Mesenteric fat pad (tissue), 1 donor: ENCODE results near the gene FBXO10. TPM values are rescaled to one million over a fixed set of nuclear protein-coding genes. Genes with fewer than 3 reads are reported as not detected.
"Not testable (repeated sequence)": the region's sequence is repeated elsewhere in the genome, so short reads cannot be mapped to it uniquely, and the experiment has no call there.

Experiments
- DNase-seq: peaks from one replicate; pipeline ENCODE4 v3.0.0-alpha.2; 2020; ENCODE audit warnings: low spot score
- total RNA-seq: library from RNA; stranded (reverse); fragmentation: NEBNext Ultra II Directional; extraction: Animal tissue kit (Norgen Biotek cat#: 25700); gene quantifications from one replicate; pipeline ENCODE4 v1.2.1, GENCODE V29; 2021
- donor health status: DM: yes; HTN: yes; CAD: no.

Gene FBXO10
- total RNA-seq, 1 donor from 2014 or later: 10.6 TPM

DNA sequence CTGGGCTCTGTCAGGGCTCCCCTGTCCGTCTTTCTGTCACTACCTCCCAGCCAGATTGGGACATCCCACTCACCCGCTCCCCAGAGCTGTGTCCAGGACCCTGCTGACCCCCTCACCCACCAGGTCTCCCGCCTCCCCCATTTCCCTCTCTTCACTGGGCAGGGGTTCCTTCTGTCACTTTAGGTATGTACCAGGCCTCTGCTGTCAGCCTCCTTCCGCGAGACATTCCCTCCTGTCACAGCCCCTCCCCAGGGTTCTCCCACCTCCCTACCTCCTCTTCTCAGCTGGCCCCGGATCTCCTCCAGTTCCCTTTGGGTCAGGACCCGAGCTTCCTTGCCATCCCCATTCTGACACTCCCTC lies 89.9 kb downstream of the FBXO10 start:
- DNase-seq: no peak

DNA sequence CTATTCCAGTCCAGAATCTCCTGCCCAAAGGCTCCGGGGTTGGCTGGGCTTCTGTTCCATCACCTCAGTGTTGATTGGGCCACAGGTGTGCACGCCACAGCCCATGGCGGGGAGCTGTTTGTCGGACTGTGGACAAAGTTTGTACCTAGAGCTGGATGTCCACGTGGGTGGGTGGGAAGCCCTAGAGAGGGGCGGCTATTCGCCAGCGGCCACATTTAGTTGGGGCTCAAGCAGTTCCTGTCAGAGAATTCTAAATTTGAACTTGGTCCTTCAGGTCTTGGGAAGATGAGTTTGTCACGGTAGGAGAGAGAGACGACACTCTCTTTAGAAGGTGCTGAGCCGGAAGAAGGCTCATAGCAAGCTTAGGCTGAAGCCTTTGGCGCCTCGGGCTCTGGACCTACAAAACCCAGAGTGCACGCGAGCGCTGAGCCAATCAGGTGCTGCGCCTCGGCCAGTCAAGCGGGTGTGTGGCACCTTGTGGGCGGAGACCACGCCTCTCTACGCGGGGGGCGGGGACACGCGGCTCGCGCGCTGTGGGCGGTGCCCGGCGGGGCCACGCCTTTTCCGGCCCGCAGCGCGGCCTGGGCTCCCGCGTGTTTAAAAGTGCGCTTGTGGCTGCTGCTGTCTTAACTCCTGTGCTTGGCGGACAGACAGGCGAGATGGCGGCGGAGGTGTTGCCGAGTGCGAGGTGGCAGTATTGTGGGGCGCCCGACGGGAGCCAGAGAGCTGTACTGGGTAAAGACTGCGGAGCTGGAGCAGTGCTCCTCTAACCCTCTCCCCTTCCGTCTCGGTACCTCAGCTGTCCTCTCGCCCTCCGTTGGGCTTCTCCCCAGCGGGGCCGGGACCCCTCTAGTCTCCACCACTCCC lies 90.6 kb downstream of the FBXO10 start, which contains the start of gene POLR1E:
Gene POLR1E (plus strand): TSS at position 560 of the 867 bp plus-strand sequence. CDS start 100 bp downstream, at position 660.
- DNase-seq: peak; percentile 99

DNA sequence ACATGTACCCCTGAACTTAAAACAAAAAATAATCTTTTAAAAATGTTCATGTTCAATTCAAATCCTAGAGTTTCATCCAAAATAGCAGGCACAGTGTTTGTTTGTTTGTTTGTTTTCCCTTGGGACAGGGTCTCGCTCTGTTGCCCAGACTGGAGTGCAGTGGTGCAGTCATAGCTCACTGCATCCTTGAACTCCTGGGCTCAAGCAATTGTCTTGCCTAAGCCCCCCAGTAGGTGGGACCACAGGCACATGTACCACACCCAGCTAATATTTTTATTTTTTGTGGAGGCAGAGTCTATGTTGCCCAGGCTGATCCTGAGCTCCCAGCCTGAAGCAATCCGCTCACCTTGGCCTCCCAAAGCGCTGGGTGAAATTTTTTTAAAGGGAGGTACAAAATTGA lies 95.4 kb downstream of the FBXO10 start:
- no peak for DNase-seq

DNA sequence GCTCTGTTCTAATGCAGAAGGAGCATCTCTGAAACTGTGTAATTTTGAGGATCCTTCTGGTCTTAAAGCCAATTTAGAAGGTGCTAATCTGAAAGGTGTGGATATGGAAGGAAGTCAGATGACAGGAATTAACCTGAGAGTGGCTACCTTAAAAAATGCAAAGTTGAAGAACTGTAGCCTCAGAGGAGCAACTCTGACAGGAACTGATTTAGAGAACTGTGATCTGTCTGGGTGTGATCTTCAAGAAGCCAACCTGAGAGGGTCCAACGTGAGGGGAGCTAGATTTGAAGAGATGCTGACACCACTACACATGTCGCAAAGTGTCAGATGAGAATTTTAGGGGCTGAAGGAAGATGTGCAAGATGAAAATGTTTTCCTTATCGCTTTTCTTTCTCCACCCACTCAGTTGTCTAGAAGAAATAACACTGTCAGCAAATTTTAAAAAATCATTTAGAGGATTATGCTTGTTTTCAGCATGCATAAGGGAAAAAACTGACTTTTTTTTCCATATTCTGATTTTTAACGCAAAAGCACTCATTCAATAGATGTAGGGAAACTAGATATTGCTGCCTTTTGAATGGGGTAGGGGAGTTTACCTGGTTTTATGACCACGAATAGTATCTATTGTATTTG lies 98.1 kb downstream of the FBXO10 start:
- DNase-seq: not testable (repeated sequence)

DNA sequence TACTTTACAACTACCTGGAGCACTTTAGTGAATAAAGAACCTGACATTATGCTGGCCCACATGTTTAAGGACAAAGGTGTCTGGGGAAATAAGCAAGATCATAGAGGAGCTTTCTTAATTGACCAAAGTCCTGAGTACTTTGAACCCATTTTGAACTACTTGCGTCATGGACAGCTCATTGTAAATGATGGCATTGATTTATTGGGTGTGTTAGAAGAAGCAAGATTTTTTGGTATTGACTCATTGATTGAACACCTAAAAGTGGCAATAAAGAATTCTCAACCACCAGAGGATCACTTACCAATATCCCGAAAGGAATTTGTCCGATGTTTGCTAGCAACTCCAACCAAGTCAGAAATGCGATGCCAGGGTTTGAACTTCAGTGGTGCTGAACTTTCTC lies 98.7 kb downstream of the FBXO10 start:
- DNase-seq: not testable (repeated sequence)

DNA sequence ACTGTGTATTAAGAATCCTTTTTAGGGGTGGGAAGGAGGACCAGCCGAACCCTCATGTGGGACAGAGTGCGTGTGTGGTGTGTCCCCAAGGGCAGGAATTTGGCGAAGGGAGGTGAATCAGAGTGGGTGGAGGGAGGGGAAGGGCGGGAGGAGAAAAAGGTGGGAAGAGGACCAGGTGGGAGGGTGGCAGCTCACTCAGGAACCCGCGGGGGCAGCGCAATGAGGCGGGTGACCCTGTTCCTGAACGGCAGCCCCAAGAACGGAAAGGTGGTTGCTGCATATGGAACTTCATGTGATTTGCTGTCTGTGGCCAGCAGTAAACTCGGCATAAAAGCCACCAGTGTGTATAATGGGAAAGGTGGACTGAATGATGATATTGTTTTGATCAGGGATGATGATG lies 99.2 kb downstream of the FBXO10 start:
- DNase-seq: no peak

DNA sequence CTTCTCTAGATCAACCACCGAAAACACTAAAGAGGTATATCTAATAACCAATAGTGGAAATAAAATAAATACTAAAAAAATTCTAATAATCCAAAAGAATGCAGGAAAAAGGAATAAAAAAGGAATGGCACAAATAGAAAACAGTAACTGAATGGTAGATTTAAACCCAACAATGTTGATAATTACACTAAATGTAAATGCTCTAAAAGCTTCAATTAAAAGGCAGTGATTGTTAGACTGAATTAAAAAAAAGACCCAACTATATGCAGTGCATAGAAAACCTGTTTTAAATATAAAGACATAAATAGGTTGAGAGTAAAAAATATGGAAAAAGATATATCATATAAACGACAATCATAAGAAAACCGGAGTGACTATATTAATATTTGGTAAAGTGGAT lies 101.7 kb downstream of the FBXO10 start:
- DNase-seq: no peak

DNA sequence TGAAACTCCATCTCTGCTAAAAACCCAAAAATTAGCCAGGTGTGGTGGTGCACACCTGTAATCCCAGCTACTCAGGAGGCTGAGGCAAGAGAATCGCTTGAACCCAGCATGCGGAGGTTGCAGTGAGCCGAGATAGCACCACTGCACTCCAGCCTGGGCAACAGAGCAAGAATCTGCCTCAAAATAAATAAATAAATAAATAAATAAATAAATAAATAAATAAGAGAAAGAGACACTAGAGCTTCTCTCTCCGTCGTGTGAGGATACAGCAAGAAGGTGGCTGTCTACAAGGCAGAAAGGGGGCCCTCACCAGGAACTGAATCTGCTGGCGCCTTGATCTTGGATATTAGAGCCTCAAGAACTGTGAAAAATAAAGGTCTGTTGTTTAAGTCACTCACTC lies 102.2 kb downstream of the FBXO10 start:
- DNase-seq: not testable (repeated sequence)

DNA sequence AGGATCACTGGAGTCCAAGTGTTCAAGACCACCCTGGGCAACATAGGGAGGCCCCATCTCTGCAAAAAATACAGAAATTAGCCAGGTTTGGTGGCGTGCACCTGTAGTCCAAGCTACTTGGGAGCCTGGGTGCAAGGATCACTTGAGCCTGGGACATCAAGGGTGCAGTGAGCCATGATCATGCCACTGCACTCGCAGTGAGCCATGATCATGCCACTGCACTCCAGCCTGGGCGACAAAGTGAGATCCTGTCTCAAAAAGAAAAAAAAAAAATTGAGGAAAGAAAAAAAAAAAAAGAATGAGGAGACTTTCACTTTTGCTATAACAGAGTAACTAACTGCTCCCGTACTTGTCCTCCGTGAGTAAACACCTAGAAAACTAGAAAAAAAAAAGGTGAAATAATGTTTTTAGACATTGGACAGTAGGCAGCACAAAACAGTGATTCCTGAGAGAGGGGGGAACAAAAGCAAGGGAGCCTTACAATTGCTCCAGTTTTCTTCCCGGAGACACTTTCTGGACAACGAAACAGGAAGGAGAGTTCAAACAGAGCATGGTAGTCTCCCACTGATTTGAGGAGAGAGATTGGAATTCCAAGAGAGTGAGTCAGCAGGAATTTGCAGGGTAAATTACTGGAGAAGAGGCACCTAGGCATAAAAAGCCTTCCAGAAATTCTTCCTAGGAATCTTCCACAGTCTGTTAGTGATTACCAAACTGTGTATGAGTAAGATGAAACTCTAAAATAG lies 104.1 kb downstream of the FBXO10 start:
- DNase-seq: no peak

DNA sequence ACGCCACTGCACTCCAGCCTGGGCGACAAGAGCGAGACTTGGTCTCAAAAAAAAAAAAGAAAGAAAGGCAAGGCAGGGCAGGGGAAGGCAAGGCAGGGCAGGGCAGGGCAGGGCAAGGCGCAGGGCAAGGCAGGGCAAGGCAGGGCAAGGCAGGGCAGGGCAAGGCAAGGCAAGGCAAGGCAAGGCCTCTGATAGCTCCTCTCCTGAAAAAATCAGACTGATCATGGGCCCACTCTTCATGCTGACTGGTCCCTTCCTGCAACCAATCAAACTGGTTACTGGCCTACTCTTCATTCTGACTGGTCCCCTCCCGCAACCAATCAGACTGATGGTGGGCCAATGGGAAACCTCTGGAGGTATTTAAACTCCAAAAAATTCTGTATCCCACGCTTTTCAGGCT lies 107.6 kb downstream of the FBXO10 start:
- DNase-seq: no peak

DNA sequence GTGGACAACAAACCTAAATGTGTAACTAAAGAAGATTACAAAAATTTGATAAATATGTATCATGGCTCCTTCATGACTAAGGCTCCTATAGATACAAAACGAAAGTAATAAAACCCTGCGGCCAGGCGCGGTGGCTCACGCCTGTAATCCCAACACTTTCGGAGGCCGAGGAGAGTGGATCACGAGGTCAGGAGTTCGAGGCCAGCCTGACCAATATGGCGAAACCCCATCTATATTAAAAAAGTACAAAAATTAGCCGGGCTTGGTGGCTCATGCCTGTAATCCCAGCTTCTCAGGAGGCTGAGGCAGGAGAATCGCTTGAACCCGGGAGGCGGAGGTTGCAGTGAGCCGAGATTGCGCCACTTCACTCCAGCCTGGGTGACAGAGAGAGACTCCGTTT lies 108.7 kb downstream of the FBXO10 start:
- DNase-seq: not testable (repeated sequence)

DNA sequence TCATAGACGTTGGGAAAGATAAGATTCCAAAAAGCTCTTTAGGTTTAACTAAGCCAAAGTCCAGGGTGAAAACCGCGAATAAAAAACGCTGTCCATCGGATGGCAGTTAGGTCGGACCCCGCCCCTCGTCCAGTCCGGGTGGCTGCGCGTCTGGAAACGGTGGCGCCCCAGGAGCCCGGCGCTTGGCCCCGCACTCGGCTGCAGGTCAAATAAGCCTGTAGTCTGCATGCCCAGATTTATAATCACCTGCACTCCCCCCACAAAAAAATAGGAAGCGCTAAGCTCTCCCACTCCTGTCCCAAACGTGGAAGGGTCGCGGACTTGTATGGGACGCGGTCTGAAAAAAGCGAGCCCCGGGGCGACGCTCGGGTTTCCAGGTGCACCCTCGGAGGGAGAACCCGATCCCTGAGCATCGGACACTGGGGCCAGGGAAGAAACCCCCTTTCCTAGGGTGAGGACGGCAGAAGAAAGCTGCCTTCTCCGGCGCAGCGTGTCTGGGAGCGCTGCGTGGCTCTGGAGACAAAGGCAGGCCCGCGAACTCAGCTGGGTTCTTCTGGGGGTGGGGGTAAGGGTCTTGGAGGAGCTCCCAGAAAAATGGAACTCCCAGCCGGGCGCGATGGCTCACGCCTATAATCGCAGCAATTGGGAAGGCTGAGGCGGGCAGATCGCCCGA lies 110.0 kb downstream of the FBXO10 start:
- no peak for DNase-seq

DNA sequence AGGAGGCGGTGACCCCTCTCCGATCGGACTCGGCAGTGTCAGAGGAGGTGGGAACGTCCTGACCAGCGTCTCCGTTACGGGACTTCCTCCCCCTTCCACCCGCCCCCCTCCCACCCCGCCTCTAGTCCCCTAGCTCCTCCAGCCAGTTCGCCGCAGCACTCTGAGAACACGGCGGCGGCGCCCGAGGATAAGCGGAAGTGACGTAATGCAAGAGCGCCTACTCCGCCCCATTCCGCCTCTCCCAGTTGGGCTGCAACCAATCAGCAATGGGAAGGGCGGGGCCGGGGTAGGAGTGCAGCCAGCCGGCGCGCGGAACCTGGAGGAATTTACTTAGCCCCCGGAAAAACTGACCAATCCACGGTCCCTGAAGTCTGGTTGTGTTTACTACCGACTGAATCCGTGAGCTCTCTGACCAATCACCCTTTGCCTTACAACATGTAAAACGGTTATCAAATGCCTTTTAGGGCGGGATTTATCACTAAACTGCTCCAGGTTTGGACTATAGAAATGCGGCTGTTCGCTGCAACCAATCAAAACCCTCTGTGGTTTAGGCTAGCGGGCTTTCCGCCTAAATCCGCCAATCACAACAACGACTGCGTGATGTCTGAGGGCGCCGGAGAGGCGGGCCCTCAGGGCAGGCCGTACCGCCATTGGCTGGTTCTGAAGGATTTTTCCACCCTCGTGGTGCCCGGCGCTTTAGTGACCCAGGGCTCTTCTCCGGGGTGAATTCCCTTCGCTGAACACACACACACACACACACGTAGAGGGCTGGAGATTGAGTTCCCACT lies 110.7 kb downstream of the FBXO10 start, which contains the start of gene ZBTB5:
Gene ZBTB5 (minus strand): TSS at position 202 of the 788 bp plus-strand sequence. CDS start 22,899 bp downstream, outside the sequence.
- DNase-seq: peak; percentile 100

DNA sequence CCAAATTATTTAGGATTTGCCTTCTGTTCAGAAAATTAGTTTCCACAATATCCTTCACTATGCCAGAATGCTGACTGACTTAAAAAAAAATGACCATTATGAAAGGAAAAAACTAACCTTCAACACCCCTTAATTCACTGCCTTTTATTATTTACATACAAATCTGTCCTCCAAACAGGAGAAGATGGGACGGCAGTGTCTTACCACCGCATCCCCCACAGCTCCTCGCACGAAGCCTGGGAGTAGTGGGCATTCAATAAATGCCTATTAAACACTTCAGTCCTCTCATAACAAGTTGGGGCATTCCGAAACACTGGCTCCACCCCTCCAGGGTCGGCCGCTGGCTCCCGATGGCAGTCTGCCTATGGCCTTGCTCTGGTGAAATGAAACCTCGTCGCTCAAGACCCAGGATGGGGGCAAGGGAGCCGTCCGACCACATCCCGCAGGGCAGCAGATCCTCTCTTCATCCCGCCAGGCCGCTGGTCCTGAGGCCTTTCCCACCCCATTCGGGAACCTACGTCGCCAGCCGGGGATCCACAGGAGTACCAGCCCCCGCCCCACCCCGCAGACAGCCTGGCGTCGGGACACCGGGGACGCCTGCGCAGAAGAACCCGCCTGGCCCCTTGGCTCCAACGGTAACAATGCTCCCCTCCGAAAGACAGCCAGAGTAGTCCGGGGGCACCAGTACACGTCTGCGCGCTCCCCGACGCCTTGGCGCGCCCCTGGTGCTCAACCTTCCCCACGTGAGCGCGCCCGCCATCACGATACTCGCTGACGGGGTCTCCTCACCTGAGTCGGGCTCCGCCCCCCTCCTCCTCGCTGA lies 111.5 kb downstream of the FBXO10 start:
- DNase-seq: peak; percentile 92

DNA sequence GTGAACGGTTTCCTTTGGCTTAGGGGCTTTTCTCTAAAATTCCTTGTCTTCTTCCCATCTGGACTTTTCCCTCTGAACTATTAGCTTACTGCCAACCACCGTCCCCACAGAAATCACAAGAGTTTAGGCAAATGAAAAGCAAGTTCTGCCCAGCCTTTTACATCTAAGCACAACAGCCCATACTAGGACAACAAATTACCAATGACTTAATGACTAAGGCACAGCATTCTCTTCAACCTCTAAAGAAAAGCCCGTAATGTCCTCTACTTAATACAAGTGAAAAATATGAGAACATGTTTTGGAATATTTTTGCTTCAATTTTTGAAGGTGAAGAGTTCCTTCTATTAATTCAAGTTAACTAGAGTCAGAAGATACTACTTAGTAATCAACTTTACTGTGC lies 112.2 kb downstream of the FBXO10 start:
- DNase-seq: no peak
